PC-9 (cell line): ENCODE measurements around the gene CD38. TPM values are rescaled to one million over a fixed set of nuclear protein-coding genes. Genes with fewer than 3 reads are reported as not detected.

ENCODE experiments used
- BruUV-seq: library from RNA; stranded (reverse); fragments of 400-500 nt; replicated peaks from 2 replicates; lab custom pipeline; 2021; lab: Mats Ljungman, UMichigan
- CTCF ChIA-PET: fragments of 300-600 bp; sonication (Branson Sonifier 250); formaldehyde crosslinking; loops from one replicate; lab custom pipeline; 2022; ENCODE audit warnings: antibody characterized with exemption; lab: Charles Lee
- POLR2A ChIA-PET: fragments of 300-600 bp; sonication (Branson Sonifier 250); formaldehyde crosslinking; loops from one replicate; lab custom pipeline; 2022; ENCODE audit warnings: antibody characterized with exemption; ENCODE audit not compliant: unreplicated experiment; lab: Charles Lee
- DNase-seq, 2 experiments: peaks; one replicate each; pipeline versions ENCODE4 v3.0.0 to v3.0.0-alpha.2; 2015 to 2022; ENCODE audit warnings: mixed read lengths in 1 of 2
- H2AFZ ChIP-seq: fragments of 200-600 bp; sonication (generic); 2 replicates; pipeline ENCODE4 v1.8.1; 2017; ENCODE audit warnings: antibody characterized with exemption
- H3F3A ChIP-seq: fragments of 200-600 bp; sonication (generic); 2 replicates; pipeline ENCODE4 v1.8.1; 2017; ENCODE audit warnings: antibody characterized with exemption, mild to moderate bottlenecking, low read depth; ENCODE audit not compliant: insufficient read depth
- H3K27ac ChIP-seq: fragments of 200-600 bp; sonication (generic); 2 replicates; pipeline ENCODE4 v1.6.1; 2016; ENCODE audit warnings: mixed run types
- H3K27me3 ChIP-seq: fragments of 200-600 bp; sonication (generic); 2 replicates; pipeline ENCODE4 v1.6.1; 2016; ENCODE audit warnings: low read depth, mixed run types; ENCODE audit not compliant: insufficient read depth
- H3K36me3 ChIP-seq: fragments of 200-600 bp; sonication (generic); 2 replicates; pipeline ENCODE4 v1.6.1; 2016; ENCODE audit warnings: low read depth, mixed run types
- H3K4me1 ChIP-seq: fragments of 200-600 bp; sonication (generic); replicated peaks from 2 replicates; pipeline ENCODE4 v1.6.1; 2016; ENCODE audit warnings: mixed run types; ENCODE audit not compliant: insufficient read depth
- H3K4me2 ChIP-seq: fragments of 200-600 bp; sonication (generic); 2 replicates; pipeline ENCODE4 v1.6.1; 2017; ENCODE audit warnings: mixed run types
- H3K4me3 ChIP-seq: fragments of 200-600 bp; sonication (generic); 2 replicates; pipeline ENCODE4 v1.6.1; 2016; ENCODE audit warnings: mixed run types
- H3K79me2 ChIP-seq: fragments of 200-600 bp; sonication (generic); 2 replicates; pipeline ENCODE4 v1.6.1; 2017; ENCODE audit warnings: low read depth, mixed run types
- H3K9me2 ChIP-seq: fragments of 200-600 bp; sonication (generic); 2 replicates; pipeline ENCODE4 v1.8.1; 2017; ENCODE audit warnings: mild to moderate bottlenecking; ENCODE audit not compliant: insufficient read depth
- H3K9me3 ChIP-seq: fragments of 200-600 bp; sonication (generic); 2 replicates; pipeline ENCODE4 v1.8.1; 2016; ENCODE audit warnings: low read depth; ENCODE audit not compliant: insufficient read depth
- H4K20me1 ChIP-seq: fragments of 200-600 bp; sonication (generic); 2 replicates; pipeline ENCODE4 v1.8.1; 2017; ENCODE audit not compliant: insufficient read depth
- EZH2 ChIP-seq: fragments of 200-600 bp; sonication (generic); IDR thresholded peaks from 2 replicates; pipeline ENCODE4 v1.8.0; 2017; ENCODE audit warnings: antibody characterized with exemption, low read depth
- intact Hi-C: fragments of 100-400 bp; cut with micrococcal nuclease; formaldehyde crosslinking; loops from one replicate; pipeline ENCODE4 v1.10.0; 2022; ENCODE audit not compliant: unreplicated experiment
- total RNA-seq: library from RNA; stranded (reverse); gene quantifications from 2 replicates; pipeline ENCODE4 v1.2.3, GENCODE V29; 2021
- TF ChIP-seq, protein P1 (sequence below): fragments of 200-600 bp; sonication (generic); conservative IDR thresholded peaks from 2 replicates; pipeline ENCODE4 v1.6.1; 2017; ENCODE audit warnings: mixed run types, antibody characterized with exemption, mild to moderate bottlenecking, moderate library complexity

The CD38 gene
- total RNA-seq, 1 experiment from 2014 or later, result 0.90 TPM

DNA sequence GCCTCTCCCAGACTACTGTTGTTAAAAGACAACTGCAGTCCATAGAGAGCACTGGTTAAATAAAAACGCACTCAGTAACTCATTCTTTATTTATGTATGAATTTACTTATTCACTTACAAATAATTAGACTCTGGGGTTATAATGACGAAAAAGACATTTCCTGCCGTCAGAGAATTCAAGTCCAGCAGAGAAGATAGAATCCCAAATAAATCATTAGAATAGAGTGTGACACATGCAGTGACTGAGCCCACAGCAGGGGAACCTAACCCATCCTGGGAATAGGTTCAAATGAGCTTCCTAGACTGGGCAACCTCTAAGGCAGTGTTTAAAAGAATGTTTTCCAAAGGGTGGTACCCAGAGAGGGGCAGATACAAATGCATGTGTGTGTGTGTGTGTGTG lies 106.5 kb downstream of the CD38 start:
- Histone ChIP-seq H3K9me3 (no peaks in the 10 kb centered on the region), H4K20me1 (no peaks in the 10 kb centered on the region), H2AFZ (no peak overlapping the region), H3K4me1 (no peaks in the 10 kb centered on the region), H3F3A (no peaks in the 10 kb centered on the region), H3K36me3 (no peaks in the 10 kb centered on the region), H3K27me3 (no peaks in the 10 kb centered on the region), H3K27ac (no peak overlapping the region), H3K9me2 (no peaks in the 10 kb centered on the region), H3K4me3 (no peak overlapping the region), H3K79me2 (no peaks in the 10 kb centered on the region), H3K4me2 (no peak overlapping the region)
- ChIA-PET POLR2A (no interaction called here), CTCF (no interaction called here)
- BruUV-seq, result no TSS peak
- no peak for TF ChIP-seq EZH2
- TF ChIP-seq, protein P1, sequence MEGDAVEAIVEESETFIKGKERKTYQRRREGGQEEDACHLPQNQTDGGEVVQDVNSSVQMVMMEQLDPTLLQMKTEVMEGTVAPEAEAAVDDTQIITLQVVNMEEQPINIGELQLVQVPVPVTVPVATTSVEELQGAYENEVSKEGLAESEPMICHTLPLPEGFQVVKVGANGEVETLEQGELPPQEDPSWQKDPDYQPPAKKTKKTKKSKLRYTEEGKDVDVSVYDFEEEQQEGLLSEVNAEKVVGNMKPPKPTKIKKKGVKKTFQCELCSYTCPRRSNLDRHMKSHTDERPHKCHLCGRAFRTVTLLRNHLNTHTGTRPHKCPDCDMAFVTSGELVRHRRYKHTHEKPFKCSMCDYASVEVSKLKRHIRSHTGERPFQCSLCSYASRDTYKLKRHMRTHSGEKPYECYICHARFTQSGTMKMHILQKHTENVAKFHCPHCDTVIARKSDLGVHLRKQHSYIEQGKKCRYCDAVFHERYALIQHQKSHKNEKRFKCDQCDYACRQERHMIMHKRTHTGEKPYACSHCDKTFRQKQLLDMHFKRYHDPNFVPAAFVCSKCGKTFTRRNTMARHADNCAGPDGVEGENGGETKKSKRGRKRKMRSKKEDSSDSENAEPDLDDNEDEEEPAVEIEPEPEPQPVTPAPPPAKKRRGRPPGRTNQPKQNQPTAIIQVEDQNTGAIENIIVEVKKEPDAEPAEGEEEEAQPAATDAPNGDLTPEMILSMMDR, result no peak
- no peak for DNase-seq
- intact Hi-C loops, result loop anchor here (5.0 kb wide), 2 partner anchors 53 to 152 kb away; partner anchors contain the start of gene FGFBP1

DNA sequence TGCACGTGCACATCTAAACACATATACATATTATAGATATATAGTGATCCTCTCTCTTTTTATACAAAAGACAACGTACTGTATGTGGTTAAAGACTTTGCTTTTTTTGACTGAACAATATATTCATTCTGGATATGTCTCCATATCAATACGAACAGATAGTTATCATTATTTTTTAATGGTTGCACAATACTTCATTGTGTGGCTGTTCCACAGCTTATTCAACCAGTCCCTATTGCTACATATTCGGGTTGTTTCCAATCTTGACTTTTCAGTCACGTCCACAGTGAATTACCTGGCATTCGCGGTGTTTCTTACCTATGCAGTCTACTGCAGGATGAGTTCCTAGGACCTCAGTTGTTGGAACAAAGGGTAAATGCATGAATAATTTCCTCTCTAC lies 107.3 kb downstream of the CD38 start:
- no TSS peak for BruUV-seq
- POLR2A ChIA-PET, result no interaction called here
- intact Hi-C loops, result no loop called here

DNA sequence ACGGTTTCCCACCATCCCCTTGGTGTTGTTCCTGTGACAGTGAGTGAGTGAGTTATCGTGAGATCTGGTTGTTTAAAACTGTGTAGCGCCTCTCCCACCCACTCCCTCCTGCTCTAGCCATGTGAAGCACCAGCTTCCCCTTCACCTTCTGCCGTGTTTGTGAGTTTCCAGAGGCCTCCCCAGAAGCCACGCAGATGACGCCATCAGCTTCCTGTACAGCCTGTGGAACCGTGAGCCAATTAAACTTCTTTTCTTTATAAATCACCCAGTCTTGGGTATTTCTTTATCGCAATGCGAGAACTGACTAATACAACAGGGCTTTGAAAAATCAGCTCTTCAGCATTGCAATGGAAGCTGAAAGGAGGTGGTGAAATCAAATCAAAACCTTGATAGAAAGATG lies 110.4 kb downstream of the CD38 start:
- no peak overlapping the region for H2AFZ ChIP-seq
- H3K9me2 ChIP-seq, result no peaks in the 10 kb centered on the region
- H4K20me1 ChIP-seq, result no peaks in the 10 kb centered on the region
- no peaks in the 10 kb centered on the region for H3K9me3 ChIP-seq
- ChIA-PET CTCF (no interaction called here), POLR2A (interaction anchor here (0.6 kb wide), 1 partner anchor 15 kb away, joined by 3 read pairs; no protein-coding TSS in a partner anchor)
- no peak for DNase-seq
- peaks cover 1% of the 10 kb centered on the region; the same call in 1 of the 2 replicates for H3F3A ChIP-seq
- TF ChIP-seq, protein P1, result no peak
- BruUV-seq, result no TSS peak
- H3K4me1 ChIP-seq, result peaks cover 4% of the 10 kb centered on the region
- H3K4me2 ChIP-seq, result no peak overlapping the region
- H3K36me3 ChIP-seq, result no peaks in the 10 kb centered on the region
- no peaks in the 10 kb centered on the region for H3K27me3 ChIP-seq
- H3K4me3 ChIP-seq, result no peak overlapping the region
- H3K79me2 ChIP-seq, result no peaks in the 10 kb centered on the region
- no peak overlapping the region for H3K27ac ChIP-seq
- intact Hi-C loops, result no loop called here

More for the DNA sequence above, 107.3 kb downstream of the CD38 start:
- CTCF ChIA-PET, result no interaction called here
- H3K4me2 ChIP-seq, result no peak overlapping the region
- no peaks in the 10 kb centered on the region for H3K4me1 ChIP-seq
- no peak for TF ChIP-seq EZH2
- TF ChIP-seq, protein P1, result no peak
- no peak overlapping the region for H3K4me3 ChIP-seq
- no peak for DNase-seq
- no peaks in the 10 kb centered on the region for H4K20me1 ChIP-seq
- H3K9me3 ChIP-seq, result no peaks in the 10 kb centered on the region
- H2AFZ ChIP-seq, result no peak overlapping the region
- no peaks in the 10 kb centered on the region for H3K79me2 ChIP-seq
- no peaks in the 10 kb centered on the region for H3F3A ChIP-seq
- H3K9me2 ChIP-seq, result no peaks in the 10 kb centered on the region
- H3K27me3 ChIP-seq, result no peaks in the 10 kb centered on the region
- no peak overlapping the region for H3K27ac ChIP-seq
- H3K36me3 ChIP-seq, result no peaks in the 10 kb centered on the region
